NB4 (cell line): Measurements from ENCODE around the gene PRB4.
"Not testable (repeated sequence)": the region's sequence is repeated elsewhere in the genome, so short reads cannot be mapped to it uniquely, and the experiment has no call there.

Experiments used
- MYC ChIP-seq: IDR thresholded peaks from 2 replicates; pipeline ENCODE4 v1.6.1; 2011; ENCODE audit warnings: low read depth, low read length
- POLR2A ChIP-seq: IDR thresholded peaks from 2 replicates; pipeline ENCODE4 v1.6.1; 2011; ENCODE audit warnings: mild to moderate bottlenecking; ENCODE audit not compliant: insufficient read length; ENCODE audit errors: extremely low read depth
- TF ChIP-seq, protein P1 (sequence below): IDR thresholded peaks from one replicate; pipeline ENCODE4 v1.5.1; 2012; ENCODE audit warnings: low read depth, low read length
- TF ChIP-seq, protein P2 (sequence below): IDR thresholded peaks from 2 replicates; pipeline ENCODE4 v1.6.1; 2011; ENCODE audit warnings: low read depth, low read length

DNA sequence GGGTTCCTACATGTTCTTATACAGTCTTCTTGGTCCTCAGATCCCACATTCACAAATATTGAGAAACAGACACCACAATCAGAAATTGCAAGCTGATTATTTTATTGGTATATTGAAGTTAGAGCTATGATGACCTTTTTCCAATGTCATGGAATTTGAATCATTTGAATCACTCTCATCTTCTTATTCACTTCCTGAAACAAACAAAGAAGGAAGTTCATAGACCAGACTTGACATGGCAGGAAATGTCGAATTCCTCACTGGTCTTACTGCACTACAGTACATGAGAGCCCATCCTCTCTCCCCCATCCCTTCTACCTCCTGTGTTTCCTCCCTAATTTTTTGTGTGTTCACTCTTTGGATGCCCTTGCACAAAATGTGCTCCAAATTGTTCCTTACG, 41.5 kb upstream of the PRB4 start:
- TF ChIP-seq POLR2A, MYC: not testable (repeated sequence)
- TF ChIP-seq, protein P1, sequence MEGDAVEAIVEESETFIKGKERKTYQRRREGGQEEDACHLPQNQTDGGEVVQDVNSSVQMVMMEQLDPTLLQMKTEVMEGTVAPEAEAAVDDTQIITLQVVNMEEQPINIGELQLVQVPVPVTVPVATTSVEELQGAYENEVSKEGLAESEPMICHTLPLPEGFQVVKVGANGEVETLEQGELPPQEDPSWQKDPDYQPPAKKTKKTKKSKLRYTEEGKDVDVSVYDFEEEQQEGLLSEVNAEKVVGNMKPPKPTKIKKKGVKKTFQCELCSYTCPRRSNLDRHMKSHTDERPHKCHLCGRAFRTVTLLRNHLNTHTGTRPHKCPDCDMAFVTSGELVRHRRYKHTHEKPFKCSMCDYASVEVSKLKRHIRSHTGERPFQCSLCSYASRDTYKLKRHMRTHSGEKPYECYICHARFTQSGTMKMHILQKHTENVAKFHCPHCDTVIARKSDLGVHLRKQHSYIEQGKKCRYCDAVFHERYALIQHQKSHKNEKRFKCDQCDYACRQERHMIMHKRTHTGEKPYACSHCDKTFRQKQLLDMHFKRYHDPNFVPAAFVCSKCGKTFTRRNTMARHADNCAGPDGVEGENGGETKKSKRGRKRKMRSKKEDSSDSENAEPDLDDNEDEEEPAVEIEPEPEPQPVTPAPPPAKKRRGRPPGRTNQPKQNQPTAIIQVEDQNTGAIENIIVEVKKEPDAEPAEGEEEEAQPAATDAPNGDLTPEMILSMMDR = not testable (repeated sequence)
- TF ChIP-seq, protein P2, sequence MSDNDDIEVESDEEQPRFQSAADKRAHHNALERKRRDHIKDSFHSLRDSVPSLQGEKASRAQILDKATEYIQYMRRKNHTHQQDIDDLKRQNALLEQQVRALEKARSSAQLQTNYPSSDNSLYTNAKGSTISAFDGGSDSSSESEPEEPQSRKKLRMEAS = not testable (repeated sequence)
